K562 (cell line): Measurements from ENCODE around the gene CNTN5. TPM values are rescaled to one million over a fixed set of nuclear protein-coding genes. Genes with fewer than 3 reads are reported as not detected.
A peak's percentile ranks its signal among the peaks of the same experiment; 100 is the strongest.

ENCODE experiments used
- BCOR ChIP-seq: fragments of 450-650 bp; IDR thresholded peaks from 2 replicates; pipeline ENCODE4 v1.6.1; 2016
- CBX1 ChIP-seq: sonication (generic); IDR thresholded peaks from 2 replicates; pipeline ENCODE4 v1.6.1; 2016; ENCODE audit warnings: antibody characterized with exemption, low read depth, mild to moderate bottlenecking
- FOXP1 ChIP-seq: sonication (generic); formaldehyde crosslinking; IDR thresholded peaks from 2 replicates; pipeline ENCODE4 v1.8.0; 2022; ENCODE audit warnings: mild to moderate bottlenecking, missing genetic modification reagents
- ILF3 ChIP-seq: fragments of 450-650 bp; IDR thresholded peaks from 2 replicates; pipeline ENCODE4 v1.6.1; 2018; ENCODE audit warnings: antibody characterized with exemption, mild to moderate bottlenecking, moderate library complexity, borderline replicate concordance
- KDM4B ChIP-seq, 2 experiments: fragments of 450-650 bp in 1 of 2; sonication (generic) in 1 of 2; IDR thresholded peaks; 2 replicates each; pipeline ENCODE4 v1.6.1; 2016 to 2017; ENCODE audit warnings: borderline replicate concordance in 2 of 2, antibody characterized with exemption in 1 of 2, low read depth in 1 of 2, mild to moderate bottlenecking in 1 of 2
- MAFF ChIP-seq: IDR thresholded peaks from 2 replicates; pipeline ENCODE4 v1.6.1; 2012; ENCODE audit warnings: low read length, improper control_type of control experiment
- MTA2 ChIP-seq: fragments of 450-650 bp; IDR thresholded peaks from 2 replicates; pipeline ENCODE4 v1.6.1; 2016; ENCODE audit warnings: low read depth
- NFE2L1 ChIP-seq: fragments of 450-650 bp; IDR thresholded peaks from 2 replicates; pipeline ENCODE4 v1.6.1; 2016; ENCODE audit warnings: missing genetic modification characterization, low read depth, mild to moderate bottlenecking, missing compliant biosample characterization, moderate library complexity, borderline replicate concordance
- RBM17 ChIP-seq: fragments of 200-400 bp; formaldehyde crosslinking; IDR thresholded peaks from 2 replicates; pipeline ENCODE4 v1.6.1; 2017; ENCODE audit warnings: low read depth, mild to moderate bottlenecking, low read length, borderline replicate concordance
- ZFP36 ChIP-seq: fragments of 150-350 bp; IDR thresholded peaks from 2 replicates; pipeline ENCODE4 v1.6.1; 2018; ENCODE audit warnings: low read length, low read depth; ENCODE audit not compliant: partially characterized antibody
- ZFX ChIP-seq: sonication (generic); formaldehyde crosslinking; IDR thresholded peaks from 2 replicates; pipeline ENCODE4 v1.8.0; 2022; ENCODE audit warnings: mild to moderate bottlenecking, missing genetic modification reagents, moderate library complexity
- ZNF121 ChIP-seq: sonication (generic); formaldehyde crosslinking; conservative IDR thresholded peaks from 2 replicates; pipeline ENCODE4 v1.8.0; 2022; ENCODE audit warnings: missing genetic modification reagents
- ZNF407 ChIP-seq: fragments of 450-650 bp; IDR thresholded peaks from 2 replicates; pipeline ENCODE4 v1.6.1; 2016; ENCODE audit warnings: low read depth
- ZNF583 ChIP-seq: fragments of 250-450 bp; sonication (Bioruptor Pico); IDR thresholded peaks from 2 replicates; pipeline ENCODE4 v1.4.0; 2020
- ZNF584 ChIP-seq: fragments of 200-800 bp; sonication (Bioruptor generic); IDR thresholded peaks from 2 replicates; pipeline ENCODE4 v1.6.1; 2016; ENCODE audit warnings: low read depth, mild to moderate bottlenecking, missing genetic modification characterization, missing compliant biosample characterization
- polyA plus RNA-seq, 8 experiments: library from polyadenylated mRNA; depleted of rRNA in 4 of 8; stranded (reverse) in 5 of 8; unstranded in 3 of 8; fragments of >200 nt; fragmentation: Nextera tagmentation in 2 of 8; fragmentation: Illumina TruSeq in 1 of 8; extraction: Ambion mirVana in 2 of 8; extraction: Trizol in 1 of 8; gene quantifications; 2 replicates each; pipeline versions ENCODE4 v1.2.1 to v1.2.3, GENCODE V29; 2011 to 2014; ENCODE audit warnings: inconsistent platforms in 1 of 8, missing spikeins in 1 of 8
- total RNA-seq, 7 experiments: library from RNA; depleted of rRNA in 6 of 7; stranded (reverse); fragments of >200 nt in 6 of 7; fragmentation: Illumina TruSeq in 2 of 7; extraction: Trizol in 2 of 7; gene quantifications; 2 replicates each; pipeline versions ENCODE4 v1.2.1 to v1.2.3, GENCODE V29; 2011 to 2021; ENCODE audit warnings: low replicate concordance in 1 of 7
- TF ChIP-seq, protein P1 (sequence below), 3 experiments: IDR thresholded peaks in 2 of 3; conservative IDR thresholded peaks in 1 of 3; 2 replicates each; pipeline ENCODE4 v1.5.1; 2011 to 2012; ENCODE audit warnings: low read length in 3 of 3, mild to moderate bottlenecking in 3 of 3, control low read depth in 2 of 3, improper control_type of control experiment in 1 of 3, inconsistent platforms in 1 of 3, low read depth in 1 of 3, mixed read lengths in 1 of 3, moderate library complexity in 1 of 3; ENCODE audit not compliant: insufficient read depth in 2 of 3
- TF ChIP-seq, protein P2 (sequence below): sonication (generic); formaldehyde crosslinking; IDR thresholded peaks from 2 replicates; pipeline ENCODE4 v1.8.0; 2023; ENCODE audit warnings: mild to moderate bottlenecking, missing genetic modification reagents

The CNTN5 gene
- total and polyA plus RNA-seq, 9 of the 15 experiments (the other 6 are each of a cell fraction or from before 2014, with no cell fraction given) = 0.03 TPM; not detected in 8

DNA sequence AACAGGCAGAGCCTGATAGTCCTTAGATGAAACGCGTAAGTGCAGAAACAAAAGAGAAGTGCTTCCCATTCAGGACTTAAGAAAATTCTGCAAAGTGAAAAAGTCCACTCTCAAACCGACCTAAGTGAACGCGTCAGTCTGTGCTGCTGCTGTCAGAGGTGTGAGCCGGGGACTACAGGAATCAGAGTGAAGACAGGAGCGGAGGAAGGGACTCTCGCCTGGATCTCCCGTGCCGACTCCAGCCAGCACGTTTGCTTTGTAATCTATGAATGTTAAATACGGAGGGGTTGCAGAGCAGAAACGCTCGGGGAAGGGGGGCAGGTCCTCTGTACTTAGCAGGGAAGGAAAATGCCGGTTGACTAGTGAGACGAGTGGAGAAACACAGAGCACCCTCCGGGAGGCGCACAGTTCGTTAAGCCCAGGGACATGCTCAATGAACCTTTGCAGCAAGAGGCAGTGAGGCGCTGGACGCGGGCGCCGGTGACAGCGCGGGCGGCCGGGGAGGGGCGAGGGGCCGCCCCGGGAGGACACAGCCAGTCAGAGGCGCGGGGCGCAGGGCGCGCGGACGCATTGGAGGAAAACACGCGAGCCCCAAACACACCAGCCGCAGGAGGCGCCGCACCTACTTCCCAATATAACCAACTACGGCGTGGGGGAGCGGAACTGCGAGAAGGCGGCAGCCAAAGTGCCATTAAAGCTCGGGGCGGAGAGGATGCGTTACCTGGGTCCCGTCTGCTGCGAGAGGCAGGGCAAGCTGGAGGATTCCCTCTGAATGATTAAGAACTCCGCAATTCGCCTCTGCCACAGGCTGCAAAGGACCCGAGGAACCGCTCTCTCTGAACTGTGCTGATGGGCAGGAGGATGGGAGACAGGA, at the start of gene CNTN5 (continued):
- TF ChIP-seq, protein P1, sequence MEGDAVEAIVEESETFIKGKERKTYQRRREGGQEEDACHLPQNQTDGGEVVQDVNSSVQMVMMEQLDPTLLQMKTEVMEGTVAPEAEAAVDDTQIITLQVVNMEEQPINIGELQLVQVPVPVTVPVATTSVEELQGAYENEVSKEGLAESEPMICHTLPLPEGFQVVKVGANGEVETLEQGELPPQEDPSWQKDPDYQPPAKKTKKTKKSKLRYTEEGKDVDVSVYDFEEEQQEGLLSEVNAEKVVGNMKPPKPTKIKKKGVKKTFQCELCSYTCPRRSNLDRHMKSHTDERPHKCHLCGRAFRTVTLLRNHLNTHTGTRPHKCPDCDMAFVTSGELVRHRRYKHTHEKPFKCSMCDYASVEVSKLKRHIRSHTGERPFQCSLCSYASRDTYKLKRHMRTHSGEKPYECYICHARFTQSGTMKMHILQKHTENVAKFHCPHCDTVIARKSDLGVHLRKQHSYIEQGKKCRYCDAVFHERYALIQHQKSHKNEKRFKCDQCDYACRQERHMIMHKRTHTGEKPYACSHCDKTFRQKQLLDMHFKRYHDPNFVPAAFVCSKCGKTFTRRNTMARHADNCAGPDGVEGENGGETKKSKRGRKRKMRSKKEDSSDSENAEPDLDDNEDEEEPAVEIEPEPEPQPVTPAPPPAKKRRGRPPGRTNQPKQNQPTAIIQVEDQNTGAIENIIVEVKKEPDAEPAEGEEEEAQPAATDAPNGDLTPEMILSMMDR (IDR thresholded peaks at IDR 0.05 in 2 of 3, conservative IDR thresholded peaks at IDR 0.05 in 1 of 3; ENCODE audit: insufficient read depth in 2 of 3, low read depth in 1 of 3, low read length in 3 of 3) = 0 out of 6 replicates have a peak, but pooled peaks of 1 of the 3 experiments have one; percentile 2
- TF ChIP-seq MTA2 (no peak), MAFF (no peak), ZFP36 (no peak), NFE2L1 (tag) (no peak), ZNF583 (CRISPR knock-in tag) (no peak), CBX1 (no peak), ZNF121 (CRISPR knock-in tag) (no peak), ZFX (no peak), ILF3 (no peak), RBM17 (no peak), KDM4B (IDR thresholded peaks at IDR 0.05; ENCODE audit: borderline replicate concordance in 2 of 2, low read depth in 1 of 2) (no peak), BCOR (no peak), FOXP1 (no peak), ZNF584 (CRISPR knock-in tag) (no peak), ZNF407 (no peak)
- TF ChIP-seq, protein P2, sequence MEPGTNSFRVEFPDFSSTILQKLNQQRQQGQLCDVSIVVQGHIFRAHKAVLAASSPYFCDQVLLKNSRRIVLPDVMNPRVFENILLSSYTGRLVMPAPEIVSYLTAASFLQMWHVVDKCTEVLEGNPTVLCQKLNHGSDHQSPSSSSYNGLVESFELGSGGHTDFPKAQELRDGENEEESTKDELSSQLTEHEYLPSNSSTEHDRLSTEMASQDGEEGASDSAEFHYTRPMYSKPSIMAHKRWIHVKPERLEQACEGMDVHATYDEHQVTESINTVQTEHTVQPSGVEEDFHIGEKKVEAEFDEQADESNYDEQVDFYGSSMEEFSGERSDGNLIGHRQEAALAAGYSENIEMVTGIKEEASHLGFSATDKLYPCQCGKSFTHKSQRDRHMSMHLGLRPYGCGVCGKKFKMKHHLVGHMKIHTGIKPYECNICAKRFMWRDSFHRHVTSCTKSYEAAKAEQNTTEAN (CRISPR knock-in tag) = no peak
